Measurements from ENCODE around the gene CAST.

CAST gene

GRCh38 chr5:96821260-96821916, 159.2 kb downstream of the CAST start:
- DNase-seq (ENCODE audit: low spot score), result no peak

- no peak for DNase-seq (ENCODE audit: low spot score)
Observed at GRCh38 chr5:96822686-96823459, 160.7 kb downstream of the CAST start.

- peak; percentile 52 for DNase-seq (ENCODE audit: low spot score)
Observed at GRCh38 chr5:96823900-96824380, 161.8 kb downstream of the CAST start.

Data from AG20443 (cell line).